ENCODE data around the gene TMEM129.

The TMEM129 gene

GRCh38 chr4:1721666-1722550 lies 785 bp upstream of the TMEM129 start:
- no peak for DNase-seq (ENCODE audit: low read depth in 1 of 2, low spot score in 1 of 2)

GRCh38 chr4:1720163-1720983 lies 750 bp downstream of the TMEM129 start:
- DNase-seq (ENCODE audit: low read depth in 1 of 2, low spot score in 1 of 2) = no peak

GRCh38 chr4:1718095-1718850 lies 2.9 kb downstream of the TMEM129 start:
- no peak for DNase-seq (ENCODE audit: low read depth in 1 of 2, low spot score in 1 of 2)

GRCh38 chr4:1717129-1718094 lies 3.7 kb downstream of the TMEM129 start:
- DNase-seq (ENCODE audit: low read depth in 1 of 2, low spot score in 1 of 2) = no peak

GRCh38 chr4:1716065-1716945 lies 4.8 kb downstream of the TMEM129 start:
- DNase-seq (ENCODE audit: low read depth in 1 of 2, low spot score in 1 of 2) = no peak

- DNase-seq (ENCODE audit: low read depth in 1 of 2, low spot score in 1 of 2) = no peak
These were observed 5.9 kb downstream of the TMEM129 start for GRCh38 chr4:1715002-1715758.

GRCh38 chr4:1714303-1715001 lies 6.7 kb downstream of the TMEM129 start:
- no peak for DNase-seq (ENCODE audit: low read depth in 1 of 2, low spot score in 1 of 2)

- DNase-seq (ENCODE audit: low read depth in 1 of 2, low spot score in 1 of 2) = no peak
These were observed 7.9 kb downstream of the TMEM129 start for GRCh38 chr4:1713003-1713851.

GRCh38 chr4:1712216-1713002 lies 8.7 kb downstream of the TMEM129 start, which contains the start of gene SLBP:
Gene SLBP, minus strand, starts transcription at chr4:1712319. Its CDS starts 131 bp downstream, at chr4:1712188.
- DNase-seq (ENCODE audit: low read depth in 1 of 2, low spot score in 1 of 2) = peak; percentile 96 to 98

- DNase-seq (ENCODE audit: low read depth in 1 of 2, low spot score in 1 of 2) = no peak
These were observed 9.4 kb downstream of the TMEM129 start for GRCh38 chr4:1711571-1712215.

GRCh38 chr4:1711055-1711570 lies 10.0 kb downstream of the TMEM129 start:
- no peak for DNase-seq (ENCODE audit: low read depth in 1 of 2, low spot score in 1 of 2)

GRCh38 chr4:1708581-1708980 lies 12.5 kb downstream of the TMEM129 start:
- no peak for DNase-seq (ENCODE audit: low read depth in 1 of 2, low spot score in 1 of 2)

- no peak for DNase-seq (ENCODE audit: low read depth in 1 of 2, low spot score in 1 of 2)
These were observed 14.8 kb downstream of the TMEM129 start for GRCh38 chr4:1706358-1706757.

- no peak for DNase-seq (ENCODE audit: low read depth in 1 of 2, low spot score in 1 of 2)
These were observed 15.4 kb downstream of the TMEM129 start for GRCh38 chr4:1705732-1706131.

- DNase-seq (ENCODE audit: low read depth in 1 of 2, low spot score in 1 of 2) = no peak
These were observed 17.3 kb downstream of the TMEM129 start for GRCh38 chr4:1703867-1704266.

All from stimulated activated CD4-positive, alpha-beta T cell treated with anti-CD3 and anti-CD28 coated beads, Interleukin-15, amount 100 ng/mL, for 1 hour (primary cell).